ENCODE data around the gene GPC5.

GRCh38 chr13:92221916-92222315 is 823.5 kb downstream of the GPC5 start:
- TF ChIP-seq CTCF (IDR thresholded peaks at IDR 0.05; ENCODE audit: insufficient read depth, low read length, poor library complexity, severe bottlenecking): no peak
- TF ChIP-seq EZH2phosphoT487 (conservative IDR thresholded peaks at IDR 0.05; ENCODE audit: low read length): no peak

All from SU-DHL-6 (cell line).